K562 (cell line): Measurements from ENCODE around the gene EML3. TPM values are rescaled to one million over a fixed set of nuclear protein-coding genes. Genes with fewer than 3 reads are reported as not detected.

Source experiments
- ATAC-seq: fragments of 200-7000 bp; cut with Tn5 transposase; 3 replicates; pipeline ENCODE4 v1.9.1; 2020; ENCODE audit warnings: moderate library complexity
- BruUV-seq: library from RNA; stranded (reverse); fragments of 400-500 nt; replicated peaks from 2 replicates; lab custom pipeline; 2021; lab: Mats Ljungman, UMichigan
- CTCF ChIA-PET: fragments of 300-600 bp; formaldehyde crosslinking; extraction: SDS; loops from one replicate; lab custom pipeline; 2021; ENCODE audit warnings: low intra/inter-chr PET ratio; lab: Yijun Ruan, JAX
- POLR2A ChIA-PET: fragments of 300-600, 350-650 bp; sonication (Branson Sonifier 250); formaldehyde crosslinking; extraction: SDS; loops from one replicate; lab custom pipeline; 2021; ENCODE audit warnings: antibody characterized with exemption, inconsistent platforms; lab: Yijun Ruan, JAX
- DNase-seq, 4 experiments: peaks; one replicate each; pipeline versions ENCODE4 v3.0.0 to v3.0.0-alpha.2; 2011 to 2018; ENCODE audit warnings: low spot score in 3 of 4, mixed read lengths in 3 of 4; ENCODE audit errors: extremely low read depth in 1 of 4
- FAIRE-seq: peaks from 2 replicates; lab custom pipeline; 2011; peaks lifted over from hg19 to GRCh38; lab: Jason Lieb, UNC
- H2AFZ ChIP-seq: 2 replicates; pipeline ENCODE4 v1.6.0; 2011; ENCODE audit warnings: low read depth, low read length, control low read depth, inconsistent platforms
- H3K27ac ChIP-seq: fragments of 200-600 bp; 3 replicates; pipeline ENCODE4 v1.8.0; 2011; ENCODE audit warnings: low read depth, mild to moderate bottlenecking, control low read depth, inconsistent platforms, low read length, moderate library complexity, mixed read lengths; ENCODE audit errors: extremely low read depth
- H3K27me3 ChIP-seq, 2 experiments: fragments of 300-600 bp in 1 of 2; 2 replicates in 1 of 2; 3 replicates in 1 of 2; pipeline versions ENCODE4 v1.6.0 to v1.8.0; 2011; ENCODE audit warnings: inconsistent platforms in 2 of 2, low read length in 2 of 2, mild to moderate bottlenecking in 1 of 2, mixed read lengths in 1 of 2, moderate library complexity in 1 of 2; ENCODE audit not compliant: control insufficient read depth in 2 of 2, insufficient read depth in 2 of 2
- H3K36me3 ChIP-seq: fragments of 300-600 bp; 3 replicates; pipeline ENCODE4 v1.8.0; 2011; ENCODE audit warnings: mild to moderate bottlenecking, low read length, inconsistent platforms; ENCODE audit not compliant: control insufficient read depth, insufficient read depth
- H3K4me1 ChIP-seq, 2 experiments: fragments of 200-600 bp in 1 of 2; replicated peaks in 1 of 2; 2 replicates in 1 of 2; 3 replicates in 1 of 2; pipeline versions ENCODE4 v1.5.1 to v1.8.0; 2011; ENCODE audit warnings: inconsistent platforms in 2 of 2, low read length in 2 of 2, mild to moderate bottlenecking in 1 of 2, mixed read lengths in 1 of 2, moderate library complexity in 1 of 2; ENCODE audit not compliant: control insufficient read depth in 2 of 2, insufficient read depth in 2 of 2
- H3K4me2 ChIP-seq: 2 replicates; pipeline ENCODE4 v1.6.1; 2011; ENCODE audit warnings: low read length, control low read depth, inconsistent platforms, mixed read lengths; ENCODE audit not compliant: insufficient read depth
- H3K4me3 ChIP-seq: fragments of 200-600 bp; sonication (generic), shearing (Covaris generic); 2 replicates; pipeline ENCODE4 v1.5.1; 2016; ENCODE audit warnings: control low read depth, inconsistent platforms
- H3K79me2 ChIP-seq: fragments of 200-600 bp; 3 replicates; pipeline ENCODE4 v1.8.0; 2011; ENCODE audit warnings: low read length, inconsistent platforms; ENCODE audit not compliant: control insufficient read depth, insufficient read depth
- H3K9ac ChIP-seq, 2 experiments: 2 replicates each; pipeline versions ENCODE4 v1.6.0 to v1.6.1; 2011; ENCODE audit warnings: low read depth in 2 of 2, low read length in 2 of 2, control low read depth in 1 of 2, inconsistent platforms in 1 of 2, mild to moderate bottlenecking in 1 of 2, mixed read lengths in 1 of 2; ENCODE audit not compliant: insufficient read depth in 1 of 2
- H3K9me1 ChIP-seq: one replicate; pipeline ENCODE4 v1.6.0; 2011; ENCODE audit warnings: inconsistent platforms, mild to moderate bottlenecking, low read length, moderate library complexity; ENCODE audit not compliant: control insufficient read depth, insufficient read depth
- H3K9me3 ChIP-seq: replicated peaks from 2 replicates; pipeline ENCODE4 v1.5.1; 2011; ENCODE audit warnings: low read depth, low read length, inconsistent platforms; ENCODE audit not compliant: control insufficient read depth, insufficient read depth
- H4K20me1 ChIP-seq: replicated peaks from 2 replicates; pipeline ENCODE4 v1.6.1; 2011; ENCODE audit warnings: low read length, inconsistent platforms, mixed read lengths; ENCODE audit not compliant: control insufficient read depth, insufficient read depth
- MLLT1 ChIP-seq, 2 experiments: fragments of 450-650 bp; IDR thresholded peaks; 2 replicates each; pipeline ENCODE4 v1.6.1; 2016
- PRDM10 ChIP-seq: fragments of 450-650 bp; IDR thresholded peaks from 2 replicates; pipeline ENCODE4 v1.6.1; 2018; ENCODE audit not compliant: partially characterized antibody
- PTBP1 ChIP-seq: fragments of 200-400 bp; formaldehyde crosslinking; IDR thresholded peaks from 2 replicates; pipeline ENCODE4 v1.6.1; 2017; ENCODE audit warnings: low read depth, low read length
- TBP ChIP-seq: optimal IDR thresholded peaks from 2 replicates; pipeline ENCODE3; 2011; ENCODE audit warnings: low read depth, low read length, improper control_type of control experiment
- ZNF146 ChIP-seq: IDR thresholded peaks from one replicate; pipeline ENCODE4 v1.6.1; 2018; ENCODE audit warnings: missing compliant biosample characterization; ENCODE audit not compliant: unreplicated experiment
- WGBS: fragments of 100-300 bp; shearing (Covaris generic); methylation state at CpG from one replicate; pipeline ENCODE4 v1.1.6; 2016; ENCODE audit warnings: low coverage, mixed read lengths; ENCODE audit not compliant: insufficient coverage; ENCODE audit errors: missing lambda C conversion rate; 5-methylcytosine and 5-hydroxymethylcytosine counted together
- in situ Hi-C: fragments of 300-500 bp; cut with MboI; formaldehyde crosslinking; loops from 4 replicates; pipeline ENCODE4 v1.15.0; 2018; ENCODE audit warnings: inconsistent platforms, mixed read lengths
- intact Hi-C: fragments of 100-400 bp; cut with micrococcal nuclease; formaldehyde crosslinking; loops from 2 replicates; pipeline ENCODE4 v1.14.2; 2022
- polyA plus RNA-seq, 8 experiments: library from polyadenylated mRNA; depleted of rRNA in 4 of 8; stranded (reverse) in 5 of 8; unstranded in 3 of 8; fragments of >200 nt; fragmentation: Nextera tagmentation in 2 of 8; fragmentation: Illumina TruSeq in 1 of 8; extraction: Ambion mirVana in 2 of 8; extraction: Trizol in 1 of 8; gene quantifications; 2 replicates each; pipeline versions ENCODE4 v1.2.1 to v1.2.3, GENCODE V29; 2011 to 2014; ENCODE audit warnings: inconsistent platforms in 1 of 8, missing spikeins in 1 of 8
- total RNA-seq, 7 experiments: library from RNA; depleted of rRNA in 6 of 7; stranded (reverse); fragments of >200 nt in 6 of 7; fragmentation: Illumina TruSeq in 2 of 7; extraction: Trizol in 2 of 7; gene quantifications; 2 replicates each; pipeline versions ENCODE4 v1.2.1 to v1.2.3, GENCODE V29; 2011 to 2021; ENCODE audit warnings: low replicate concordance in 1 of 7

Gene EML3
- total and polyA plus RNA-seq, 9 of the 15 experiments (the other 6 are each of a cell fraction or from before 2014, with no cell fraction given): 0.32 to 90.5 (median 26.4) TPM

- H3K27ac ChIP-seq: peak overlapping the region; percentile 97
- TSS peak; percentile 52 for BruUV-seq
- H3K9me3 ChIP-seq: no peaks in the 10 kb centered on the region
- no peak for ATAC-seq
- in situ Hi-C loops (no loop called here), intact Hi-C loops (loop anchor here (1.0 to 10.0 kb wide), 3 partner anchors 46 to 285 kb away; partner anchors contain the start of genes GANAB, LBHD1, SLC3A2 and UQCC3)
- peak overlapping the region; percentile 83 to 95; a peak in 3 of 4 replicates for H3K9ac ChIP-seq
- no peak overlapping the region for H2AFZ ChIP-seq
- WGBS: 3% methylated on average over 5 of the region's 5 CpGs
- H3K79me2 ChIP-seq: peaks cover 46% of the 10 kb centered on the region
- no peak for DNase-seq
- ChIA-PET CTCF (no interaction called here), POLR2A (interaction anchor here (0.5 to 2.7 kb wide), 11 partner anchors 8 to 241 kb away, joined by 3 to 45 read pairs (median 4); partner anchors contain the start of genes C11orf98, CSKMT, EEF1G and TUT1)
- peak overlapping the region; percentile 95 for H3K4me2 ChIP-seq
- no peaks in the 10 kb centered on the region for H3K9me1 ChIP-seq
- H4K20me1 ChIP-seq: no peaks in the 10 kb centered on the region
- peak; percentile 44 for FAIRE-seq
- peak overlapping the region; percentile 95 for H3K4me3 ChIP-seq
- peak; percentile 18 for TF ChIP-seq TBP
- TF ChIP-seq MLLT1 (IDR thresholded peaks at IDR 0.05): 0 out of 4 replicates have a peak, but pooled peaks of 1 of the 2 experiments have one; percentile 51
- TF ChIP-seq PTBP1: no peak
- peak; percentile 6 for TF ChIP-seq PRDM10
- TF ChIP-seq ZNF146 (CRISPR knock-in tag): no peak
- no peaks in the 10 kb centered on the region for H3K27me3 ChIP-seq
- peaks cover 14 to 32% of the 10 kb centered on the region in 2 experiments; a peak in 4 of 5 replicates for H3K4me1 ChIP-seq
- H3K36me3 ChIP-seq: peaks cover 72% of the 10 kb centered on the region
Observed at GRCh38 chr11:62599901-62600300, 12.7 kb downstream of the EML3 start.
